ENCODE data around the gene PPM1A. TPM values are rescaled to one million over a fixed set of nuclear protein-coding genes. Genes with fewer than 3 reads are reported as not detected.

PPM1A gene
- total RNA-seq, 4 donors from 2014 or later = 40.4 to 60.2 (median 53.6) TPM

GRCh38 chr14:60332869-60333268, 83.8 kb downstream of the PPM1A start:
- Histone ChIP-seq H3K4me1 (peaks cover 3 to 16% (median 14%) of the 10 kb centered on the region in 4 donors), H3K27ac (replicated peaks in 1 of 4) (no peak overlapping the region), H3K27me3 (peaks cover 0 to 20% (median 0%) of the 10 kb centered on the region in 4 donors), H3K4me3 (no peak overlapping the region), H3K36me3 (no peaks in the 10 kb centered on the region), H3K9me3 (no peaks in the 10 kb centered on the region)
- no peak for DNase-seq (ENCODE audit: extremely low spot score)
- 52% methylated on average over 5 of the region's 5 CpGs for WGBS
- TF ChIP-seq POLR2A (IDR thresholded peaks at IDR 0.05; ENCODE audit: low read depth) (no peak), POLR2AphosphoS5 (IDR thresholded peaks at IDR 0.05) (no peak), EP300 (IDR thresholded peaks at IDR 0.05) (no peak)
- TF ChIP-seq, protein P1, sequence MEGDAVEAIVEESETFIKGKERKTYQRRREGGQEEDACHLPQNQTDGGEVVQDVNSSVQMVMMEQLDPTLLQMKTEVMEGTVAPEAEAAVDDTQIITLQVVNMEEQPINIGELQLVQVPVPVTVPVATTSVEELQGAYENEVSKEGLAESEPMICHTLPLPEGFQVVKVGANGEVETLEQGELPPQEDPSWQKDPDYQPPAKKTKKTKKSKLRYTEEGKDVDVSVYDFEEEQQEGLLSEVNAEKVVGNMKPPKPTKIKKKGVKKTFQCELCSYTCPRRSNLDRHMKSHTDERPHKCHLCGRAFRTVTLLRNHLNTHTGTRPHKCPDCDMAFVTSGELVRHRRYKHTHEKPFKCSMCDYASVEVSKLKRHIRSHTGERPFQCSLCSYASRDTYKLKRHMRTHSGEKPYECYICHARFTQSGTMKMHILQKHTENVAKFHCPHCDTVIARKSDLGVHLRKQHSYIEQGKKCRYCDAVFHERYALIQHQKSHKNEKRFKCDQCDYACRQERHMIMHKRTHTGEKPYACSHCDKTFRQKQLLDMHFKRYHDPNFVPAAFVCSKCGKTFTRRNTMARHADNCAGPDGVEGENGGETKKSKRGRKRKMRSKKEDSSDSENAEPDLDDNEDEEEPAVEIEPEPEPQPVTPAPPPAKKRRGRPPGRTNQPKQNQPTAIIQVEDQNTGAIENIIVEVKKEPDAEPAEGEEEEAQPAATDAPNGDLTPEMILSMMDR (IDR thresholded peaks at IDR 0.05) = no peak
- intact Hi-C loops (cut with DNase I) = no loop called here

- H3K27ac ChIP-seq (replicated peaks in 1 of 4) = no peak overlapping the region
- no peaks in the 10 kb centered on the region for H3K27me3 ChIP-seq
- no peak overlapping the region for H3K4me3 ChIP-seq
- 83% methylated on average over 2 of the region's 2 CpGs for WGBS
- H3K36me3 ChIP-seq = no peaks in the 10 kb centered on the region
- intact Hi-C loops (cut with DNase I) = no loop called here
- no peak for DNase-seq (ENCODE audit: extremely low spot score)
- no peaks in the 10 kb centered on the region for H3K9me3 ChIP-seq
- H3K4me1 ChIP-seq = no peaks in the 10 kb centered on the region
- TF ChIP-seq POLR2AphosphoS5 (IDR thresholded peaks at IDR 0.05) (no peak), EP300 (IDR thresholded peaks at IDR 0.05) (no peak), POLR2A (IDR thresholded peaks at IDR 0.05; ENCODE audit: low read depth) (no peak)
- TF ChIP-seq, protein P1 (IDR thresholded peaks at IDR 0.05) = no peak
Measured at GRCh38 chr14:60339571-60339970, 90.5 kb downstream of the PPM1A start.

DNA sequence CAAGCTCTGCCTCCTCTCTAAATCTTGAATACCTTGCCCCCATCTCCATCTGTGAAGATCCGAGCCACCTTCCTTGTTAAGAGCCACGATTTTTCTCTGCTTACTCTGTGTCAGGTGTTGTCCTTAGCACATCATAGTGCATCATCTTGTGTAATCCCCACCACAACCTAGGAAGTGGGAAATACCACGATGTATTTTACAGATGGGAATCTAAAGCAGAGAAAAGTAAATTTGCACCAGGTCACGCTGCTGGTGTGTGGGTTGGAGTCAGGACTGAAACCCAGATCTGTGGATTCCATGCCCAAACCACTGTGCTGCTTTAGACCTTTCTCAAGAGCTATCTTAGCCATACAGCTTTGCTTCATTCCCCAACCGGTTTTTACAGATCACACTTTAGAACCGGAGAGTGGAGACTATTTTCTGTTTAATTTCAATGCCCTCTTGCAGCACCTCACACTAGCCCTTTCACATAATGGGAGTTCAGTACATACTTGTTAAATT, 94.6 kb downstream of the PPM1A start:
- no peaks in the 10 kb centered on the region for H3K4me1 ChIP-seq
- DNase-seq (ENCODE audit: extremely low spot score) = no peak
- H3K4me3 ChIP-seq = no peak overlapping the region
- H3K9me3 ChIP-seq = no peaks in the 10 kb centered on the region
- intact Hi-C loops (cut with DNase I) = no loop called here
- no peaks in the 10 kb centered on the region for H3K27me3 ChIP-seq
- H3K27ac ChIP-seq (replicated peaks in 1 of 4) = no peak overlapping the region
- TF ChIP-seq POLR2A (IDR thresholded peaks at IDR 0.05; ENCODE audit: low read depth) (no peak), POLR2AphosphoS5 (IDR thresholded peaks at IDR 0.05) (no peak), EP300 (IDR thresholded peaks at IDR 0.05) (no peak)
- TF ChIP-seq, protein P1 (IDR thresholded peaks at IDR 0.05) = no peak
- H3K36me3 ChIP-seq = no peaks in the 10 kb centered on the region
- 81% methylated on average over 6 of the region's 6 CpGs for WGBS

DNA sequence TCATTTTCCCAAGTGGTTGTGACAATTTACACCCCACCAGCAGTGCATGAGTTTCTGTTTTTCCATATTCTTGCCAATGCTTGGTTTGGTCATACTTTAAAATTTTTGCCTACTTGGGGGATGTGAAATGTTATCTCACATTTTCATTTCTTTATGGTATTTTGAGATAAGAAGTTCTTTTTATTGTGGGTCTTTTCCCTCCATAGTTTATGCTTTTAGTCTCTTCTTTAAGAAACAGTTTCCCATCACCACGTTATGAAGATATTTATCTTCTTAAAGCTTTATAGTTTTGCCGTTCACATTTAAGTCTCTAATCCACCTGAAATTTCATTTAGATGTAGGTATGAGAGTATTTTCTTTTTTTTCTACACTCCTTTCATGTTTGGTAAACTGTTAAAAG, 95.7 kb downstream of the PPM1A start:
- intact Hi-C loops (cut with DNase I) = no loop called here
- H3K4me3 ChIP-seq = no peak overlapping the region
- WGBS = 66% methylated on average over 2 of the region's 2 CpGs
- no peaks in the 10 kb centered on the region for H3K36me3 ChIP-seq
- TF ChIP-seq POLR2AphosphoS5 (IDR thresholded peaks at IDR 0.05) (no peak), EP300 (IDR thresholded peaks at IDR 0.05) (no peak), POLR2A (IDR thresholded peaks at IDR 0.05; ENCODE audit: low read depth) (no peak)
- TF ChIP-seq, protein P1 (IDR thresholded peaks at IDR 0.05) = no peak
- no peak overlapping the region for H3K27ac ChIP-seq (replicated peaks in 1 of 4)
- no peaks in the 10 kb centered on the region for H3K4me1 ChIP-seq
- no peaks in the 10 kb centered on the region for H3K27me3 ChIP-seq
- no peak for DNase-seq (ENCODE audit: extremely low spot score)
- no peaks in the 10 kb centered on the region for H3K9me3 ChIP-seq

GRCh38 chr14:60346706-60347105, 97.7 kb downstream of the PPM1A start:
- DNase-seq (ENCODE audit: extremely low spot score) = no peak
- 38% methylated on average over 2 of the region's 2 CpGs for WGBS
- Histone ChIP-seq H3K9me3 (no peaks in the 10 kb centered on the region), H3K27me3 (no peaks in the 10 kb centered on the region), H3K36me3 (no peaks in the 10 kb centered on the region), H3K4me3 (no peak overlapping the region), H3K27ac (replicated peaks in 1 of 4) (no peak overlapping the region), H3K4me1 (peaks cover 3 to 9% (median 5%) of the 10 kb centered on the region in 4 donors)
- no peak for TF ChIP-seq EP300 (IDR thresholded peaks at IDR 0.05)
- no peak for TF ChIP-seq POLR2A (IDR thresholded peaks at IDR 0.05; ENCODE audit: low read depth)
- TF ChIP-seq, protein P1 (IDR thresholded peaks at IDR 0.05) = no peak
- no peak for TF ChIP-seq POLR2AphosphoS5 (IDR thresholded peaks at IDR 0.05)
- intact Hi-C loops (cut with DNase I) = no loop called here
